Stimulated activated CD8-positive, alpha-beta memory T cell treated with anti-CD3 and anti-CD28 coated beads, Interleukin-15, amount 100 ng/mL, for 48 hours (primary cell): ENCODE measurements around the gene SOX4.

Experiments used
- DNase-seq, 2 donors: peaks; one replicate each; pipeline ENCODE4 v3.0.0-alpha.2; 2020; ENCODE audit warnings: low read depth in 2 of 2

SOX4 gene

DNA sequence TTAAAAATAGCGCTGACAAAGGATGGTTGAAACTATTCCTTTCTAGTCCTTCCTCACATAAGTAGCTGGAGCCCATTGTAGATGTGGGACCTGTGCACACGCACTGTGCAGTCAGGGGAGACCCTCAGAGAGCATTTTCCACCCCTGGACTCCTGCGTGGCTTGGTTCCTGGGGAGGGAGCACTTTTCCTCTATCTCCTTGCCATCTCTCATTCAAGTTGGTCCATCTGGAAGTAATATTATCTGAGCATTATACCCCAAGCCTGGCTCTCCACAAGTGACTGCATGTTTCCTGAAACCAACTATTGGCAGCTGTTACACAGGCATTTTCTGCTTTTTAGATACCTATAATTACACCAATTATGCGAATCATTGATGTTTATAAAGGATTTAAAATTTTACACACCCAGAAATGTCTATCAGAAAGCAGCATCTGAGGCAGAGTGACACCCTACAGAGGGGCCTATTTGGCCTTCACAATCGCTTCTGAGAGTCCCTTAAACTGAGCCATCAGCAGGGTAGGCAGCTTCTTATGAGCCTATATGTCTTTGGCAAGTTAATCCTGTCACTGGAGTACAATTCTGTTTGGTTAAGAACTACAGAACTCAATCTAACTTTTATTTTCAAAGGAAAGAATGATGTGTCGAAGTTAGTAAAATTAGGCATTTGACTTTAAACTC is 18.7 kb downstream of the SOX4 start:
- DNase-seq: no peak

DNA sequence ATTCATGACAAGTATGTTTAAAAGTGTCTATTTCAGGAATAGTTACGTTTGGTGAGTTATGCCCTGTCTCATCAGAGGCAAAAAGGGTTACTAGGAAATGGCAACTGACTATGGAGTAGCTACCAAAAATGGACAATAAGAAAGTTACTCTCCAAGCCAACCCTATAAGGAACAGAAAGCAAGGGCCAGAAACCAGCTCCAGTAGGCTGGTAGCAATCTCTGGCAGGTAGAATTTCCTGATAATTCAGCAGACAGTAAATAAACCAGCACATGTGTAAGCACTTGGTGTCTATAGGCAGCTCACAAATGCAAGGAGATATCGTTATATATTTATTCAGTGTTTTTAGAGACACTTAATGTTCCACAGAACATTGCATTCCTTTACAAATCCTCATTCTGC is 20.3 kb downstream of the SOX4 start:
- DNase-seq: no peak

DNA sequence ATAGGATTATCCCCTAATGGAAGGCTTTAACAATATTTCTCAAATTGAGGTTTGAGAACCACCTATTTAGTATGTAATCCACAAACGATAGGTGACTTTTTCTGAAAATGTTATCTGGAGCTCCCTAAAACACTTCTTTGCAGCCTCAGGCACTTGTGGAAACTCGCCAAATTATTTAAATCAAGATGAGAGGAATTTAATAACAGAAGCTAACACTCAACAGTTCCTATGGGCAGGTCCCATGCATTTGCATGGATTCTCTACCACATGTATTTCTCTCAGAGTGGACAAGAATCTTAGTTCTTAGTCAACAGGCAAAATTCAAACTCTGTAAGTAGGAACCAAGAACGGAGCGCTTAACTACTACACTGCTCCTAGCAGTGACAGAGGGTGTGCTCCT is 20.7 kb downstream of the SOX4 start:
- DNase-seq: no peak

DNA sequence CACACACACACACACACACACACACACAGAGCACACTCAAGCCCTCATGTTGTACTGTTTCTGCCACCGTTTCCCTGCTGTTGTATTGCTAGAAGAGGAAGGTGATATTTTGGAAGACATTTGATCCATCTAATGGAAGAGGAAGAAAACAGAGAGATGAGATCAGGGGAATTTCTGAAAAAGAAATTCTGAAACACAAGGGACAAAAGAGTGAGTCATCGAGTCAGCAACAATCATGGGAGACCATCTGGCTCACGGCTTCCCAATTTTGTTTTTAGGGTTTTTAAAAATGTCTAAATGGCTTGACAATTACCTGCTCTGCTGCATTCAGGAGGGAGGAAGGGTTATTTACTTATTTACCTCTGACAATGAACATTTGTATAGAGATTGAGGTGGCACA is 22.0 kb downstream of the SOX4 start:
- no peak for DNase-seq

DNA sequence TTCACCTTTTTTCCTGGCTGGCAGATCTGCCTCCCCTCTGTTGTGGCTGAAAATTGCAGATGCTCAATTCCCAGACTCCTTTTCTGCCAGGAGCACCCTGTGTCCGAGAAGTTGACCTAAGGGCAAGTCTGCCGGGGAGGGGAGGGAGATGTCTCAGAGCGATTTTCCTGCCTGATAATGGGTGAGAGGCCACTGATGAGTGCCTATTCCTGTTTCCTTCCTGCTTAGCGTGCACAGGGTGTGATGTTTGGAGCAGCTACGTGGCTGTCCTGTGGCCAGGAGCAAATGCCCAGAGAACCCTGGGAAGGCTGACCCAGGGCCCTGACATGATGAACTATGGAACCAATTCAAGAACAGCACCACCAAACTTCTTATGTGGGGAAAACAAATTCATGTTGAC is 22.5 kb downstream of the SOX4 start:
- no peak for DNase-seq

DNA sequence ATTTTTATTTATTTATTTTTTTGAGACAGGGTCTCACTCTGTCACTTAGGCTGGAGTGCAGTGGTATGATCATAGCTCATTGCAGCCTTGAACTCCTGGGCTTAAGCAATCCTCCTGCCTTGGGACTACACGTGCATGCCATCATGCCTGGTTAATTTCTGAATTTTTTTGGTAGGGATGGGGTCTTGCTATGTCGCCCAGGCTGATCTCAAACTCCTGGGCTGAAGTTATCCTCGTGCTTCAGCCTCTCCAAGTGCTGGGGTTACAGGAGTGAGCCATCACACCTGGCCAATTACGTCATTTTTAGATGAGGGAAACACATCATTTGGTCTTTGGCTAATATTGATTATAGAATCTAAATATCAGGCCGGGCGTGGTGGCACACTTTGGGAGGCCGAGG is 32.1 kb downstream of the SOX4 start:
- no peak for DNase-seq

DNA sequence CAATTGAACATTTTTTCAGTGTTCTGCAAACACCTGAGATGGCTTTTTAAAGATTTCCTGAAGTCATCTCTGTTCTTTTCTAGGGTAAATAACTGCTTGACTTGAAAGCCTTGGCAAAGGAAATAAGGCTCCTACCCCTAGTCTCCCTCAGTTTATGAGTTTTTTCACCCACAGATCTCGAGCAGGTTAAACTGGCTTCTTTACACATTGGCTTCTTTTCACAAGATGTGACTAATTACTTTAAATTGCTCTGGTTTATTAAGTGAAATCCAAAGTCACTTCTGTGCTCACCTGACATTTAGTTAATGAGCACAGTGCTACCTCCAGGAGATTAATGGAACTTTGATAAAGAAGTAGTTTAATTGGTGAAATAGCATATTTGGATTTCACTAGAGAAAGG is 33.2 kb downstream of the SOX4 start:
- no peak for DNase-seq

DNA sequence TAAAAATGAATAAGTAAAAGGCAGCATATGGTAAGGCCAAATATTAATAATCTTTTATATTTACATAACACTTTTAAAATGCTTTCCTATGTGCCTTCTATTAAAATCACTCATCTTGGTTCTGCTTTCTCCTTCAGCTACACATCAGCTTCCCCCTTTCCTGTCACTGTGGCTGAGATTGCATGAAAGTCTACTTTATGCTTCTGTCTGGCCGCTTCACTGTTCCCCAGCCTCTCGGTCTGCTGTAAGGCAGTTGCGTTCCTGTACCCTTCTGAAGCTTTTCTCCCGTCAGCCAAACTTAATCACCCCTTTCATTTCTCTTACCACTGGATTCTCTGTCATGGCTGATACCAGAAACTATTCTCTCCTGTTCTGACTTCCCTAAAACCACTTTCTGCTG is 34.6 kb downstream of the SOX4 start:
- no peak for DNase-seq

DNA sequence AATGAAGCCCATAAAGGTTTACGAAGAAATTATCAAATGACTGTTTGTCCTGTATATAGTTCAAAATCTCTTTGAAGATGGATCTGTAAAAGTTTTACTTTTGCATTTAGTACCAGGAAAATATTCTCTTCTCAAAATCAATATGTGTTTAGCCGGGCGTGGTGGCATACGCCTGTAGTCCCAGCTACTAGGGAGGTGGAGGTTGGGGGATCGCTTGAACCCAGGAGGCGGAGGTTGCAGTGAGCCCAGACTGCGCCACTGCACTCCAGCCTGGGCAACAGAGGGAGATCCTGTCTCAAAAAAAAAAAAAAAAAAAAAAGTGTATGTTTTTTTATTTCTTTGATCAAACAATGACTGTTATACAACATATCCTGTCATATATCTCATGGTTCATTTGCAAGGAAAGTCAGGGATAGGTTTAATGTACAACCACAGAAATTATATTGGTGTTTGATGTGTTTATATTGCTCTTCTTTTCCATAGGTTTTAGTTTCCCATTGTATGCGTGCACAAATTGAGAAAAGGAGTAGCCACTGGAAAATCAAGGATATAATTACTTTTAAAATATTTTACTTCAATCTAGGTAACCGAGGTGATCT is 40.1 kb downstream of the SOX4 start:
- DNase-seq: no peak

DNA sequence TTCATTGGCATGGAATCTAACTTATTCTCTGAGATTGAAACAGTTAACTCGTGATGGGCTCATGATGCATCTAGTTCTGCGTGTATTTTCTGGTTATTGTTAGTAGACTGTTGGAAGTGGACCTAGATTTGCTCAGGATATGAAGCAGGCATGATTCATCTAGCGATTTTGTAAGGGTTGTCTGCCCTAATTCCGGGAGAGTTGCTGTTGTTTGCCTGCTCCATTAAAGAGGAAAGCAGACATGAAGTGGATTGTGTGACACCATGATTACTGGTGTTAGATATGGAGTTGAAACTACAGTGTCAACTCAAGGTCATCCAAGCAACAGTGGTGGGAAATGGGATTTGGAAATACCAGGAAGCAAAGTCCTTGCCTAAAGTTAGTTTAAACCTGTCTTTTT is 41.0 kb downstream of the SOX4 start:
- DNase-seq: no peak

DNA sequence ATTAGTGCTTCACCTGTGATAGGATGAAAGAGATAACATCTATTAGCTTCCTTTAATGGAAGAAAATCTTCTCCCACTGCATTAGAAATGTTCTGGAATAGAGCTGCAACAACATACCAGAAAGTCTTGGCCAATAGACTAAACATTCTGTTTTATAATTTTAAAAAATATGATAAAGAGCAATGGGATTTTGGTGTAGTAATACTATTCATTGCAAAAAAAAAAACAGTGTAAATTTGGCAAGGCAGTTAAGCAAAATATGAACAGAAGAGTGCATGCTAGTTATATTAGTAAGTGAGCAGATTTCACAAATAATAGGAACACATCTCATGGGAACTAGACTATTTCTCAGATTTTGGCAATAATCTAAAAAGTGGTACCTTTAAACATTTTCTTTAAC is 43.3 kb downstream of the SOX4 start:
- no peak for DNase-seq

DNA sequence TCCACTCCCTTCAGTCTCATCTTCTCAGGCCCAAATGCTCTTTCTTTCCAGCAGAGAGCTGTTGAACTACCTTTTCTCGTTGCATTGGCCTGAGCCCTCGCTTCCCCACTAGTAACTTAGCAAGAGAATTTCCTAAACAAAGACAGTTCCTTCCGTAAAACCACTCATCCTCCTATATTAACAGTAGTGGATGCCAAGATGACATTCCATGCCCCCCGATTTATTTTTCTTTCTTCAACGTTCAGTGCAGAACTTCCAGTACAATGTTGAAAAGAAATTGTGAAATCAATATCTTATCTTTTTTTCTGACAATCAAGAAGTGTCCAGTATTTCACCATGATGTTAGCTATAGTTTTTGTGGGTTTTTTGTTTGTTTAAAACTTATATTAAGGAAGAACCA is 45.8 kb downstream of the SOX4 start:
- no peak for DNase-seq
